Stimulated activated CD4-positive, alpha-beta T cell treated with anti-CD3 and anti-CD28 coated beads, Interleukin-4, amount 100 ng/mL, for 1 hour (primary cell): ENCODE data around the gene PRPSAP1.
A peak's percentile ranks its signal among the peaks of the same experiment; 100 is the strongest.
"Not testable (repeated sequence)": the region's sequence is repeated elsewhere in the genome, so short reads cannot be mapped to it uniquely, and the experiment has no call there.

Source experiments
- DNase-seq: peaks from one replicate; pipeline ENCODE4 v3.0.0-alpha.2; 2020

Gene PRPSAP1

GRCh38 chr17:76276069-76276431 is 77.7 kb downstream of the PRPSAP1 start:
- DNase-seq: no peak

GRCh38 chr17:76275382-76276068 is 78.2 kb downstream of the PRPSAP1 start:
- DNase-seq: no peak

- no peak for DNase-seq
Observed at GRCh38 chr17:76274112-76274956, 79.4 kb downstream of the PRPSAP1 start.

GRCh38 chr17:76273445-76274111 is 80.1 kb downstream of the PRPSAP1 start:
- no peak for DNase-seq

GRCh38 chr17:76272541-76273444 is 80.9 kb downstream of the PRPSAP1 start:
- DNase-seq: peak; percentile 58

- DNase-seq: peak; percentile 87
Observed at GRCh38 chr17:76271669-76272540, 81.8 kb downstream of the PRPSAP1 start.

- no peak for DNase-seq
Observed at GRCh38 chr17:76270770-76271668, 82.7 kb downstream of the PRPSAP1 start.

- DNase-seq: no peak
Observed at GRCh38 chr17:76270127-76270592, 83.6 kb downstream of the PRPSAP1 start.

GRCh38 chr17:76268991-76269981 is 84.4 kb downstream of the PRPSAP1 start:
- no peak for DNase-seq

- peak; percentile 72 for DNase-seq
Observed at GRCh38 chr17:76268015-76268749, 85.5 kb downstream of the PRPSAP1 start.

GRCh38 chr17:76267581-76268001 is 86.1 kb downstream of the PRPSAP1 start:
- not testable (repeated sequence) for DNase-seq

- no peak for DNase-seq
Observed at GRCh38 chr17:76267051-76267576, 86.6 kb downstream of the PRPSAP1 start.

GRCh38 chr17:76266244-76266938 is 87.3 kb downstream of the PRPSAP1 start:
- no peak for DNase-seq

- peak; percentile 60 for DNase-seq
Observed at GRCh38 chr17:76265624-76266243, 88.0 kb downstream of the PRPSAP1 start.

- DNase-seq: peak; percentile 98
Observed at GRCh38 chr17:76264755-76265623, 88.7 kb downstream of the PRPSAP1 start, which contains the start of gene UBALD2. UBALD2 (plus strand) TSS chr17:76265348; CDS start chr17:76265506, 158 bp downstream.

GRCh38 chr17:76264425-76264754 is 89.3 kb downstream of the PRPSAP1 start:
- DNase-seq: no peak
